Large intestine (tissue), 3 donors: ENCODE measurements around the gene SOX12. TPM values are rescaled to one million over a fixed set of nuclear protein-coding genes. Genes with fewer than 3 reads are reported as not detected.
A peak's percentile ranks its signal among the peaks of the same experiment; 100 is the strongest.

ENCODE experiments used
- DNase-seq, 2 donors: peaks; one replicate each; pipeline versions ENCODE4 v3.0.0 to v3.0.0-alpha.2; 2013
- H3K27ac ChIP-seq: one replicate; pipeline ENCODE4 v1.5.1; 2013; ENCODE audit warnings: low read length
- H3K27me3 ChIP-seq: 2 replicates; pipeline ENCODE4 v1.6.1; 2013; ENCODE audit warnings: low read length; ENCODE audit not compliant: control insufficient read depth, insufficient read depth
- H3K36me3 ChIP-seq: 2 replicates; pipeline ENCODE4 v1.6.1; 2013; ENCODE audit warnings: low read length; ENCODE audit not compliant: control insufficient read depth, insufficient read depth
- H3K4me1 ChIP-seq: one replicate; pipeline ENCODE4 v1.6.1; 2013; ENCODE audit warnings: low read length; ENCODE audit not compliant: control insufficient read depth, insufficient read depth
- H3K4me3 ChIP-seq: one replicate; pipeline ENCODE4 v1.5.1; 2013; ENCODE audit warnings: low read length
- H3K9me3 ChIP-seq: one replicate; pipeline ENCODE4 v1.6.1; 2013; ENCODE audit warnings: mild to moderate bottlenecking, low read depth, low read length, moderate library complexity; ENCODE audit not compliant: control insufficient read depth
- WGBS: methylation state at CpG from one replicate; pipeline ENCODE4 v1.1.5; 2013; ENCODE audit warnings: low lambda C conversion rate; ENCODE audit not compliant: insufficient coverage; 5-methylcytosine and 5-hydroxymethylcytosine counted together
- polyA plus RNA-seq: library from polyadenylated mRNA; unstranded; fragments of 120-200 nt; gene quantifications from one replicate; pipeline ENCODE4 v1.2.1, GENCODE V29; 2013

Gene SOX12
- polyA plus RNA-seq, 1 donor: 12.7 TPM

- no peak for DNase-seq
- H3K36me3 ChIP-seq: no peaks in the 10 kb centered on the region
- no peak overlapping the region for H3K27ac ChIP-seq
- no peaks in the 10 kb centered on the region for H3K4me1 ChIP-seq
- H3K27me3 ChIP-seq: no peaks in the 10 kb centered on the region
- H3K4me3 ChIP-seq: no peak overlapping the region
- no peaks in the 10 kb centered on the region for H3K9me3 ChIP-seq
These were observed 11.4 kb upstream of the SOX12 start for GRCh38 chr20:313948-314347.

GRCh38 chr20:316316-317068 is 8.9 kb upstream of the SOX12 start:
- Histone ChIP-seq H3K36me3 (peaks cover 3% of the 10 kb centered on the region), H3K27ac (no peak overlapping the region), H3K27me3 (no peaks in the 10 kb centered on the region), H3K9me3 (no peaks in the 10 kb centered on the region), H3K4me1 (no peaks in the 10 kb centered on the region), H3K4me3 (no peak overlapping the region)
- no peak for DNase-seq
- no CpG with 5 or more reads among the region's 2 CpGs for WGBS

GRCh38 chr20:324177-325044 is 941 bp upstream of the SOX12 start:
- H3K27ac ChIP-seq: peak overlapping the region; percentile 81
- peaks cover 6% of the 10 kb centered on the region for H3K36me3 ChIP-seq
- peak; percentile 90 to 94 for DNase-seq
- no CpG with 5 or more reads among the region's 69 CpGs for whole genome bisulfite sequencing
- no peaks in the 10 kb centered on the region for H3K9me3 ChIP-seq
- H3K27me3 ChIP-seq: no peaks in the 10 kb centered on the region
- H3K4me3 ChIP-seq: peak overlapping the region; percentile 56
- peaks cover 12% of the 10 kb centered on the region for H3K4me1 ChIP-seq

- DNase-seq: peak; percentile 42 to 80
- Histone ChIP-seq H3K27me3 (no peaks in the 10 kb centered on the region), H3K9me3 (no peaks in the 10 kb centered on the region), H3K36me3 (peaks cover 5% of the 10 kb centered on the region), H3K4me1 (peaks cover 17% of the 10 kb centered on the region), H3K4me3 (peak overlapping the region; percentile 54), H3K27ac (peak overlapping the region; percentile 81)
- WGBS: no CpG with 5 or more reads among the region's 103 CpGs
These were observed 715 bp downstream of the SOX12 start for GRCh38 chr20:325889-326644.

GRCh38 chr20:326645-327185 is 1.4 kb downstream of the SOX12 start:
- peaks cover 5% of the 10 kb centered on the region for H3K36me3 ChIP-seq
- H3K4me3 ChIP-seq: peak overlapping the region; percentile 54
- no peaks in the 10 kb centered on the region for H3K9me3 ChIP-seq
- H3K4me1 ChIP-seq: peaks cover 17% of the 10 kb centered on the region
- H3K27me3 ChIP-seq: no peaks in the 10 kb centered on the region
- no peak for DNase-seq
- no CpG with 5 or more reads among the region's 38 CpGs for WGBS
- peak overlapping the region; percentile 81 for H3K27ac ChIP-seq

DNA sequence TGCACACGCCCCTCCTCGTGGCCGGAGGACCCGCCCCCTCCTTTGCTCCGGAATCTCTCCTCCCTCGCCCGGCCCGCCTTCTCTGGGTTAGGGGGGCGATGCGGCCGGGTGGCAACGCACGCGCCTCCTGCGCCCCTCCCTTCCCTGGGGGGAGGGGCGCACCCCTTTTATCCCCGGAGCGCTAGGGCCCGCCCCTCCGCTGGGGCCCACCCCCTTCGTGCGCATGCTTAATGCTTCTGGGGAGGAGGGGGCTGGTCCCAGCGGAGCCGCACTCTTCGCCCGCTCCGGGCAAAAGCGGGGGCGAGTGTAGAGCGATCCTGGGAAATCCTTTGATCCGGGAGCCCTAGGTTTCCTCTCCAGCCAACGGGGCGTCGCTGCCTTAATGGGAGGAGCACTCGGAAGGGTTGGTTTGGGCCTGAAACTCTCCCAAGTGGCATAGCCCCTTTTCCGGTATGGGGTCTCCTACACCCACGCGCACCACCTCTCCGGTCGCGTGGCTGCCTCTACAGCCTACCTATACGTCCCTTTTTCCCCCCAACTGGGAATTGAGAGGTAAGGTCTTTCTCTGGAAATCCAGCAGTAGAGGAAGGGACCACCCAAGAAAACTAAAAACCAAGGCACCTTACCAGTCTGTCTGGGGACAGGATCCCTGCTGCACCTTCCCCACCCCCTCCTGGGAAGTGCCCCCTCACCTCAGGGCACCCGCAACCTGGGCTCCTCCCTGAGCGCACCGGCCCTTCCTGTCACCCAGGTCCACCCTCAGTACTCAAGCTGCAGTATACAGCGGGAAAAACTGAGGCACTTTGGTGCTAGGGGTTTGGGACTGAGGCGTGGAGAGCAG is 2.1 kb downstream of the SOX12 start:
- WGBS: no CpG with 5 or more reads among the region's 47 CpGs
- Histone ChIP-seq H3K4me3 (peak overlapping the region; percentile 54), H3K27me3 (no peaks in the 10 kb centered on the region), H3K4me1 (peaks cover 17% of the 10 kb centered on the region), H3K27ac (peak overlapping the region; percentile 37), H3K36me3 (peaks cover 5% of the 10 kb centered on the region), H3K9me3 (no peaks in the 10 kb centered on the region)
- DNase-seq: peak; percentile 88 to 91

DNA sequence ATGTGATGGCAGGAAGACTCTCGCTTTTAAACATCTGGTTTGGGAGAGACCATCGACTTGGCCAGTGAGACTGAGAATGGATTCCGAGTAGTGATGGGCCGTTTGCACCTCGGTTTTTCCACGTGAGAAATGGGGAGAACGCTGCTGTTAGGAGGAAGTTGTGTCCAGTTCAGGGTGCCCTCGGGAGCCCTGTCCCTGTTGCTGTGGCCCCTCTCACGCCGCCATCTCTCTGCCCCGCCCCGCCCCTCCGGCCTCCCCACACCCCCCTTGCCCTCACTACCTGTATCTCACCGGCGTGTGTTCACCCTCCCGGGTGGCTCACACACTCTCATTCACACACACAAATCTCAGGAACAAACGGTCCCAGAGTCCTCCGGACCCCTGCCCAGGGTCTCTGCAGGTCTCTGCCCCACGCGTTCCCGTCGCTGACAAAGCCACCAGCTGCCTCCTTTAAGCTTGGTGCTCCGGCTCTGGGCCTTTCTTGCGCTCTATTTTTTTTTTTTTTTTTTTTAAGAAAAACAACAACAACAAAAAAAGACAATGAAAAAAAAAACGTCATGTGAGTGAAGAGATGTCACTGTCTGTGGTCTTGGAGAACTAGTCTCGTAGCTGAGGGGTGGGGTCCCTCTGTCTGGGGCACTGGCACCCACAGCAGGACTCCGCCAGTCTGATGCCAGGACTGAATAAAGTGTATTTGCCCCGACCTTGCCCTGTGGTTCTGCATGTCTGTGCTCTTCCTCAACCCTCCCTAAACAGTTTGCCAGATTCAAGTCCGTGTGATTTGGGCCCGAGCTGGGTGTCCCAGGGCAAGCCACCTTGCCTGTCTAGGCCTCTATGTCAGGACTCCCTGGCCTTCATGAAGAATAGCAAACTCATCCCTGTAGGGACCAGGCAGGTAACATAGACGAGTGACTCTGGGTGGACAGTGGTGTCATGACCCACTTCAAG is 2.9 kb downstream of the SOX12 start:
- no peak for DNase-seq
- Histone ChIP-seq H3K27ac (no peak overlapping the region), H3K36me3 (peaks cover 5% of the 10 kb centered on the region), H3K4me3 (peak overlapping the region; percentile 54), H3K4me1 (peaks cover 17% of the 10 kb centered on the region), H3K27me3 (no peaks in the 10 kb centered on the region), H3K9me3 (no peaks in the 10 kb centered on the region)
- 80% methylated on average over 1 of the region's 31 CpGs for WGBS

GRCh38 chr20:328975-329695 is 3.8 kb downstream of the SOX12 start:
- Histone ChIP-seq H3K4me3 (no peak overlapping the region), H3K9me3 (no peaks in the 10 kb centered on the region), H3K36me3 (peaks cover 8% of the 10 kb centered on the region), H3K27me3 (no peaks in the 10 kb centered on the region), H3K4me1 (peaks cover 13% of the 10 kb centered on the region), H3K27ac (no peak overlapping the region)
- DNase-seq: no peak
- WGBS: no CpG with 5 or more reads among the region's 7 CpGs
